T-helper 2 cell treated with Interferon-gamma antibody and Interleukin-4, amounts not matched to agents 100 ng/mL and 5 ng/mL, for 36 hours (primary cell): ENCODE results near the gene DMAC1. TPM values are rescaled to one million over a fixed set of nuclear protein-coding genes. Genes with fewer than 3 reads are reported as not detected.

Experiments used
- intact Hi-C: fragments of 100-400 bp; cut with micrococcal nuclease; formaldehyde crosslinking; loops from one replicate; pipeline ENCODE4 v1.15.1; 2023
- total RNA-seq: library from RNA; stranded (reverse); gene quantifications from 2 replicates; pipeline ENCODE4 v1.2.3, GENCODE V29; 2022

Gene DMAC1
- 48.5 and 51.8 TPM in 2 replicates for total RNA-seq

- intact Hi-C loops = loop anchor here (1.0 kb wide), 4 partner anchors 43 to 1042 kb away; partner anchors contain the start of gene KDM4C
Measured at GRCh38 chr9:7799234-7799943, at the start of gene DMAC1. TSS of gene DMAC1 (minus strand) at chr9:7799778. CDS start at chr9:7799734, 44 bp downstream.

- intact Hi-C loops = no loop called here
Measured at GRCh38 chr9:7849362-7849761, 49.8 kb upstream of the DMAC1 start.

GRCh38 chr9:7848498-7848897 lies 48.9 kb upstream of the DMAC1 start:
- intact Hi-C loops = no loop called here

GRCh38 chr9:7844242-7844641 lies 44.7 kb upstream of the DMAC1 start:
- intact Hi-C loops = no loop called here

GRCh38 chr9:7841831-7842230 lies 42.3 kb upstream of the DMAC1 start:
- intact Hi-C loops = no loop called here

GRCh38 chr9:7834531-7834930 lies 35.0 kb upstream of the DMAC1 start:
- intact Hi-C loops = no loop called here

- intact Hi-C loops = no loop called here
Measured at GRCh38 chr9:7828334-7828733, 28.8 kb upstream of the DMAC1 start.

GRCh38 chr9:7827792-7828191 lies 28.2 kb upstream of the DMAC1 start:
- intact Hi-C loops = no loop called here

- intact Hi-C loops = no loop called here
Measured at GRCh38 chr9:7827056-7827455, 27.5 kb upstream of the DMAC1 start.

- intact Hi-C loops = no loop called here
Measured at GRCh38 chr9:7823651-7824050, 24.1 kb upstream of the DMAC1 start.

- intact Hi-C loops = no loop called here
Measured at GRCh38 chr9:7819984-7820383, 20.4 kb upstream of the DMAC1 start.

- intact Hi-C loops = no loop called here
Measured at GRCh38 chr9:7816021-7816420, 16.4 kb upstream of the DMAC1 start.

- intact Hi-C loops = no loop called here
Measured at GRCh38 chr9:7813030-7813429, 13.5 kb upstream of the DMAC1 start.

GRCh38 chr9:7811677-7812076 lies 12.1 kb upstream of the DMAC1 start:
- intact Hi-C loops = no loop called here

- intact Hi-C loops = no loop called here
Measured at GRCh38 chr9:7802666-7803065, 3.1 kb upstream of the DMAC1 start.

- intact Hi-C loops = loop anchor here (1.0 kb wide), 4 partner anchors 44 to 1043 kb away; partner anchors contain the start of gene KDM4C
Measured at GRCh38 chr9:7799944-7800285, 337 bp upstream of the DMAC1 start.

- intact Hi-C loops = no loop called here
Measured at GRCh38 chr9:7794196-7794595, 5.4 kb downstream of the DMAC1 start.

- intact Hi-C loops = no loop called here
Measured at GRCh38 chr9:7791394-7791793, 8.2 kb downstream of the DMAC1 start.

- intact Hi-C loops = no loop called here
Measured at GRCh38 chr9:7790819-7791182, 8.8 kb downstream of the DMAC1 start.

GRCh38 chr9:7790022-7790818 lies 9.4 kb downstream of the DMAC1 start:
- intact Hi-C loops = no loop called here

GRCh38 chr9:7788772-7789171 lies 10.8 kb downstream of the DMAC1 start:
- intact Hi-C loops = no loop called here

- intact Hi-C loops = no loop called here
Measured at GRCh38 chr9:7785813-7786212, 13.8 kb downstream of the DMAC1 start.

- intact Hi-C loops = no loop called here
Measured at GRCh38 chr9:7784472-7784871, 15.1 kb downstream of the DMAC1 start.
